Activated CD8-positive, alpha-beta T cell treated with anti-CD3 and anti-CD28 coated beads, Interleukin-2, amount 10 ng/mL, durations not matched to agents 7 days and 5 days (primary cell): ENCODE data around the gene GPC1. TPM values are rescaled to one million over a fixed set of nuclear protein-coding genes. Genes with fewer than 3 reads are reported as not detected.

Source experiments
- ATAC-seq: fragments of 150-1000 bp; cut with Tn5 transposase; one replicate; pipeline ENCODE4 v1.10.0; 2021; ENCODE audit warnings: moderate library complexity
- CTCF ChIA-PET: fragments of 350-600 bp; sonication (Branson Sonifier 250); formaldehyde crosslinking; loops from one replicate; lab custom pipeline; 2021; ENCODE audit warnings: antibody characterized with exemption; lab: Charles Lee
- POLR2A ChIA-PET: fragments of 350-600 bp; sonication (Branson Sonifier 250); formaldehyde crosslinking; loops from one replicate; lab custom pipeline; 2021; ENCODE audit warnings: antibody characterized with exemption; lab: Charles Lee
- DNase-seq: peaks from one replicate; pipeline ENCODE4 v3.0.0-alpha.2; 2020
- H3K27ac Mint-ChIP-seq: one replicate; pipeline ENCODE4 v1.8.0; 2021; ENCODE audit warnings: mild to moderate bottlenecking, mixed read lengths
- H3K27me3 Mint-ChIP-seq: one replicate; pipeline ENCODE4 v1.8.0; 2021; ENCODE audit warnings: low read depth, mixed read lengths
- H3K36me3 Mint-ChIP-seq: one replicate; pipeline ENCODE4 v1.8.0; 2021; ENCODE audit warnings: low read depth, mixed read lengths
- H3K4me1 Mint-ChIP-seq: one replicate; pipeline ENCODE4 v1.8.0; 2021; ENCODE audit warnings: low read depth, mixed read lengths
- H3K4me3 Mint-ChIP-seq: one replicate; pipeline ENCODE4 v1.8.0; 2021; ENCODE audit warnings: mild to moderate bottlenecking, mixed read lengths
- H3K9me3 Mint-ChIP-seq: one replicate; pipeline ENCODE4 v1.8.0; 2022; ENCODE audit warnings: mixed read lengths; ENCODE audit not compliant: insufficient read depth
- total RNA-seq, 2 experiments: library from RNA; stranded (reverse); gene quantifications; one replicate each; pipeline ENCODE4 v1.2.3, GENCODE V29; 2021

GPC1 gene
- total RNA-seq, 2 experiments from 2014 or later = 4.4 to 5.7 TPM

DNA sequence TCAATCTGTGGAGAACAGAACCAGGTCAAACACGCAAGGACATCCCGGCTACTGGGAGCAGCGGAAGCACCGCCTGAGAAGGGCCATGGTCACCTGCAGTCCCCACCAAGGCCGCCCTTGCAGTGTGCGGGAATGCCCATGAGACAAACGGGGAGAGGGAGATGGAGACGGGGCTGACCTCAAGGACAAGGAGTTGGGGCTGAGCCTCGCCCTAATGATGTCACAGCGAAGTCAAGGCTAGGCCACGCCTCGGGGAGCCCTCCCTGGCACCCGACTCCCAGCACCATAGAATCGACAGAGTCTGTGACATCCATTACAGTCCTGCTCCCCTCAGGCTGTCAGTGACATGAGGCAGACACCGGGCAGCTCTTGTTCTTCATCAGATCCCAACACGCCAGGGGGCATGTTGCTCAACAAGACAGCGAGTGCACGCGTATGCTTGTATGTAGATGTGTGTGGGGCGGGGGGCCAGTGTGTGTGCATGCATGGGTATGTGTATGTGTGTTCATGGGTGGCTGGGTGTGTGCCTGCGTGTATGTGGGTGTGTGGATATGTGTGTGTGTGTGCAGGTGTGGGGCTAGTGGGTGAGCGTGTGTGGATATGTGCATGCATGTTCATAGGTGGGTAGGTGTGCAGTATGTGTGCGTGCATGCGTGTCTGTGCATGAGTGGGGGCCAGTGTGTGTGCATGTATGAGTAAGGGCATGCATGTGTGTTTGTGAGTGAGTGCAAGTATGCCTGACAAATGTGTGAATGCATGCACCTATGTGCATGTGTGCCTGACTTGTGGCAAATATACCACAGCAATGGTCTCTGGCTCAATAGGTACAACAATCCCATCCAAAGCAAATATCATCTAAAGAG, 65.3 kb downstream of the GPC1 start:
- ChIA-PET POLR2A (no interaction called here), CTCF (no interaction called here)
- DNase-seq (peak; percentile 18), ATAC-seq (no peak)
- H3K9me3 Mint-ChIP-seq = no peaks in the 10 kb centered on the region
- H3K36me3 Mint-ChIP-seq = peaks cover 20% of the 10 kb centered on the region
- H3K27me3 Mint-ChIP-seq = no peaks in the 10 kb centered on the region
- no peaks in the 10 kb centered on the region for H3K4me1 Mint-ChIP-seq
- H3K27ac Mint-ChIP-seq = no peak overlapping the region
- no peak overlapping the region for H3K4me3 Mint-ChIP-seq

DNA sequence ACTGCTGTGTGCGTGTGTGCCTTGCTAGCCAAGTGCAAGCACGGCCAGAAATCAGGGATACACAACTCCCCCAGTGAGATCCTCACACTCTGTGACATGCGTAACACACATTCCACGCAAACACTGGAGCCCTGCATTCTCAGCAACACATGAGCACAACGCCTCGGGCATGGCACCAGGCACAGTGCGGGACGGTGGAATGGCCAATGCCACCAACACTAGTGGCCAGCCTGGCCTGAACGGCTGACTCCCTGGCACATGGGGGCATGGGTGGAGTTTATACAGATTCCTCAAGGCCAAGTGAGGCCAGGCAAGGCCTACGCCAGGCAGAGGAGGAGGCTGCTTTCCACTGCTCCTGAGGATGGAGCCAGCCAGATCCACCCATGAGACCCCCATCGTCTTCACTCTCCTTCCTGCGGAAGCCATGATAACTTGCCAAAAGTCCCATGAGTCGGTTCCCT, 66.1 kb downstream of the GPC1 start:
- ATAC-seq (no peak), DNase-seq (peak; percentile 17)
- ChIA-PET CTCF (no interaction called here), POLR2A (no interaction called here)
- H3K4me3 Mint-ChIP-seq = no peak overlapping the region
- no peaks in the 10 kb centered on the region for H3K4me1 Mint-ChIP-seq
- no peaks in the 10 kb centered on the region for H3K9me3 Mint-ChIP-seq
- H3K27ac Mint-ChIP-seq = no peak overlapping the region
- peaks cover 17% of the 10 kb centered on the region for H3K36me3 Mint-ChIP-seq
- no peaks in the 10 kb centered on the region for H3K27me3 Mint-ChIP-seq

DNA sequence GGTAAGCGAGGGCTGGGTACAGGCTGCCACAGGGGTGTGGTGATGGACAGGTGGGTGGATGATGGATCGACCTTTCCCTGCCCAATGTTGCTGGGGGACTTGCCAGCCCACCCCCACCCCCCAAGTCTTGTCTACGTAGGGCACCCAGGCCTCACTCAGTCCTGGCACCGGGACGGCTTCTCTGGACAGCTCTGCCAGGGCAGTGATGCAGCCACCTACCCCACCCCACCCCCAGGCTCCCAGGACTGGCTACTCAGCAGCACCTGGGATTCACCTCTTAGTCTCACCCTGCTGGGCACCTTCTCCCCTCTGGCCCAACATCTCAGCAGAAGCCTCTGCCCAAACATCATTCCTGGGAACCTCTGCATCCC, 66.6 kb downstream of the GPC1 start:
- H3K9me3 Mint-ChIP-seq = no peaks in the 10 kb centered on the region
- peaks cover 15% of the 10 kb centered on the region for H3K36me3 Mint-ChIP-seq
- POLR2A ChIA-PET = no interaction called here
- peak; percentile 15 for DNase-seq
- H3K4me3 Mint-ChIP-seq = no peak overlapping the region
- H3K4me1 Mint-ChIP-seq = no peaks in the 10 kb centered on the region
- H3K27ac Mint-ChIP-seq = no peak overlapping the region
- CTCF ChIA-PET = no interaction called here
- ATAC-seq = no peak
- no peaks in the 10 kb centered on the region for H3K27me3 Mint-ChIP-seq

DNA sequence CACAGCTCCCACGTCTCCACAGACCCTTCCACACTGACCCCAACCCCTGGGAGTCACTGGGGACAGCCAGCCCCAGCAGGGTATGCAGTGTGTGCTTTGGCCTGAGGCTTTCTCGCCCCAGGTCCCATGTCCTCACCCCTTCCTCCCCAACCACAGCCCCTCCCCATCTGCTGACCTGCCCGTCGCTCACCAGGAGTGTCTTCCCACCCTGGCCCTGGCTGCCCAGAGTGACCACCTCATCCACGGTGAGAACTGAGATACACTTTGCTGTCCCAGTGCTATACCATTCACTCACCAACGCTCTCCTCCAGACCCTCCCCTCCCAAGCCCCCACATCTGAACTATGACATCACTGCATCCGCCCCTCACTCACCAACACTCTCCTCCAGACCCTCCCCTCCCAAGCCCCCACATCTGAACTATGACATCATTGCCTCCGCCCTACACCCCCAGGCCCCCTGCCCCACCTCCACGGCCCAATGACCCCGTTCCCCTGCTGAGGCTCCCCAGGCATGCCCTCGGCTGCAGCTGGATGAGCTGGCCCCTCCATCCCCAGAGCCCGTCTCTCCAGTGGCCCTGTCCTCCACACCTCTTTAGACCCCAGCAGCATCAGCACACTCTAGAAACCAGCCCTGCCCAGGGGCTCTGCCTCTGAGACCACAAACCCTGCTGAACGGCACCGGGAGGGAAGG, 67.1 kb downstream of the GPC1 start:
- Mint-ChIP-seq H3K36me3 (peaks cover 12% of the 10 kb centered on the region), H3K4me3 (no peak overlapping the region), H3K9me3 (no peaks in the 10 kb centered on the region), H3K27me3 (no peaks in the 10 kb centered on the region), H3K4me1 (no peaks in the 10 kb centered on the region), H3K27ac (no peak overlapping the region)
- CTCF ChIA-PET = no interaction called here
- POLR2A ChIA-PET = no interaction called here
- ATAC-seq = no peak
- no peak for DNase-seq

DNA sequence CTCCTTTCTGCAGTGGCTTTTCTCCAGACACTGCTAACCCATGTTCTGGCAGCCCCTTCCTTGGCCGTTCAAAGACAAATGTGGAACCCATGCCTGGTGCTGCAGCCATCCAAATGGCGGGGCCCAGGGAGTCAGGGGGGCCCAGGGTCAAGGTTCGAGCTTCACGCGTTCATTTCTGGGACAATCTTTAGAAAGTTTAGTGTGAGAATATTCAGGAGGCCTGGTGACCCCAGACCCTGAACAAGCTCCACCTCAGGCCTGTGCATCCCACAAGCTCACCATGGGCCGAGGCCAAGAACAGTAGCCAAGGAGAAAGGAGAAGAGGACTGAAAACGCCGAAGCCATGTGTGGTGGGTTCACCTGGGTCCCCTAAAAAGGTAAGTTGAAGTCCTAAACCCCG, 67.9 kb downstream of the GPC1 start:
- H3K27ac Mint-ChIP-seq = no peak overlapping the region
- peaks cover 8% of the 10 kb centered on the region for H3K36me3 Mint-ChIP-seq
- no peak for ATAC-seq
- DNase-seq = peak; percentile 12
- H3K9me3 Mint-ChIP-seq = no peaks in the 10 kb centered on the region
- no peaks in the 10 kb centered on the region for H3K4me1 Mint-ChIP-seq
- H3K27me3 Mint-ChIP-seq = no peaks in the 10 kb centered on the region
- ChIA-PET CTCF (no interaction called here), POLR2A (no interaction called here)
- H3K4me3 Mint-ChIP-seq = no peak overlapping the region

DNA sequence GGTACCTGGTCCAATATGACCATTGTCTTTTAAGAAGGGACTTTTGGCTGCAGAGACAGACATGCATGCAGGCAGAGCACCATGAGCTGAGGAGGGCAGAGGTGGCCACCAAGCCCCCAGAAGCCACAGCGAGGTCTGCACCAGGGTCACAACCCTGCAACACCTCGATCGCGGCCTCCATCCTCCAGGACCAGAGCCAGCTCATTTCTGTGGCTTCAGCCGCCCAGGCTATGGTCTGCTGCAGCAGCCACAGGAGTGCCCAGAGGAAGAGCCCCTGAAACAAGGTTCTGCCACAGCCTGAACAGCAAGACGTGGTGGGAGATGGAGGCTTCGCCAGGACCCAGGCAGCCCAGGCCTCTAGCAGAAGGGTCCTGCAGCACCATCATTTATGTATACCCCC, 68.4 kb downstream of the GPC1 start:
- peaks cover 6% of the 10 kb centered on the region for H3K36me3 Mint-ChIP-seq
- no peaks in the 10 kb centered on the region for H3K9me3 Mint-ChIP-seq
- no peaks in the 10 kb centered on the region for H3K27me3 Mint-ChIP-seq
- no peaks in the 10 kb centered on the region for H3K4me1 Mint-ChIP-seq
- ChIA-PET CTCF (interaction anchor here (1.1 kb wide), 1 partner anchor 10 kb away, joined by 3 read pairs; no protein-coding TSS in a partner anchor), POLR2A (no interaction called here)
- DNase-seq = no peak
- ATAC-seq = no peak
- no peak overlapping the region for H3K4me3 Mint-ChIP-seq
- H3K27ac Mint-ChIP-seq = no peak overlapping the region

DNA sequence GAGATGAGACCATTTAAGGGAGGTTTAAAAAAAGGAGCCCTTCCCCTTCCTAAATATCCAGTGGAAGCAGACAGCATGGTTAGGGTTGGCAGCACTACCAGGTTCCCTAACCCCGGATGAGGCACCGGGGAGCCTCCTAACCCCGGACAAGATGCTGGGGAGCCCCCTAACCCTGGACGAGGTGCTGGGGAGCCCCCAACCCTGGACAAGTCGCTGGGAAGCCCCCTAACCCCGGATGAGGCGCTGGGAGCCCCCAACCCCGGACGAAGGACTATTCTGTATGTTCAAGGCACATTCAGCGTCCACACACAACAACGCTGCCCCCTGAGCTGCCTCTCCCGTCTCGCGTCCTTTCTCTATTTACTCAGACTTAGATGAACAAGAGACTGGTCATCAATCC, 70.4 kb downstream of the GPC1 start:
- H3K36me3 Mint-ChIP-seq = peaks cover under 1% of the 10 kb centered on the region
- ATAC-seq (no peak), DNase-seq (peak; percentile 16)
- H3K4me3 Mint-ChIP-seq = no peak overlapping the region
- CTCF ChIA-PET = no interaction called here
- H3K9me3 Mint-ChIP-seq = no peaks in the 10 kb centered on the region
- POLR2A ChIA-PET = no interaction called here
- H3K27ac Mint-ChIP-seq = no peak overlapping the region
- no peaks in the 10 kb centered on the region for H3K27me3 Mint-ChIP-seq
- H3K4me1 Mint-ChIP-seq = no peaks in the 10 kb centered on the region

DNA sequence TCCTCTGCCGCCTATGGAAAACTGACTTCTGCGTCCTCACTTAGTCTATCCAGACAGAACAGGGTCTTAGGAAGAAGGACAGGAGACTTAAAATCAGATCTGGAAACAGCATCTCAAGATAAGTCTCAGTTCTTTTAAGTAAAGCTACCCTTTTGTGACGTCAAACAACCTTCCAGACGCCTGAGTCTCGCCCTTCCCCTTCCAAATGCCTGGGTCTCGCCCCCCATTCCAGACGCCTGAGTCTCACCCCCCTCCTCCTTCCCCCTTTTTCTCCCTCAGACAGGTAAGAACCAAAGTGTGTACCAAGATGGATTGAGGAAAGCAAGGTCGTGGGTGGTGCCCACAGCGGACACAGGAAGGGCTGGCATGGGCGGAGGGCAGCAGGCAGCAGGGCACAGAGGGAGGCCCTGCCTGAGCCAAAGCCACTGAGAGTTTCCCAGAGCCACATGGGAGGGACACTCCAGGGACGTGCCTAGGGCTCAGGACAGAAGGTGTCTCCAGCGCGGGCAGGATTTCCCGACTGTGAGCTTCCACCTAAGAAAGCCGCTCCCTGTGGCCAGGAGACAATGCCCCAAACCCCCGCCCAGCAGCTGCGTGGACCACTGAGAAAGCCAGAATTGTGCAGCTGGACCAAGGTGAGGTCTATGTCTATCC, 71.1 kb downstream of the GPC1 start:
- H3K27me3 Mint-ChIP-seq = no peaks in the 10 kb centered on the region
- CTCF ChIA-PET = no interaction called here
- H3K27ac Mint-ChIP-seq = no peak overlapping the region
- H3K36me3 Mint-ChIP-seq = no peaks in the 10 kb centered on the region
- H3K4me1 Mint-ChIP-seq = no peaks in the 10 kb centered on the region
- no peaks in the 10 kb centered on the region for H3K9me3 Mint-ChIP-seq
- DNase-seq = peak; percentile 12
- POLR2A ChIA-PET = no interaction called here
- ATAC-seq = no peak
- no peak overlapping the region for H3K4me3 Mint-ChIP-seq

DNA sequence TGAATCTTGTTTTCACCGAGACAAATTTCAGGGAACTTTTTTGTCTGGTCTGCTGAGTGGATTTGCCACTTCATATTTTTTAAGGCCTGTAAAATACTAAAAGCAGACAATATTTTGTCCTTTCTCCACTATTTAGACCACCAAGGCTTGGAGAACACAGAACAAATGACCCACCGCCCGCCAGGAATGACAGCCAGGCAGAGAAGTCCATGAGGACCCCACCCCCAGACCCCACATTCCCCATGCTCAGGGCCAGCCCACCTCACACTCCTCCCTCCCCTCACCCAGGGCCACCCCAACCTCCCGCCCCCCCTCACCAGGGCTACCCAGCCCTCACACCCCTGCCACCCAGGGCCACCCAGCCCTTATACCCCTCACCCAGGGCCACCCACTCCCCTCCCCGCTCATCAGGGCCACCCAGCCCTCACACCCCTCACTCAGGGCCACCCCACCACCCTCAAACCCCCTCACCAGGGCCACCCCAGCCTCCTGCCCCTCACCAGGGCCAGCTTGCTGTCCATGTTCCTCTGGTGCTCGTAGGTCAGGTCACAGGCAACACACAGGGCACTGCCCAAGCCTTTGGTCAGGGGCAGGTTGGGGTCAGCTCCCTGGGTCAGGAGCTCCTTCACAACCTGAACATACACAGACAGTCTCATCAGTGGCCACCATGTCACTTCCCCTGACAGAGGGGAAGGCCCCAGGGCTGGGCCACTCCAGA, 71.8 kb downstream of the GPC1 start:
- ChIA-PET POLR2A (no interaction called here), CTCF (no interaction called here)
- Mint-ChIP-seq H3K4me3 (no peak overlapping the region), H3K27me3 (no peaks in the 10 kb centered on the region), H3K9me3 (no peaks in the 10 kb centered on the region), H3K36me3 (no peaks in the 10 kb centered on the region), H3K4me1 (no peaks in the 10 kb centered on the region), H3K27ac (no peak overlapping the region)
- ATAC-seq (no peak), DNase-seq (peak; percentile 13)

DNA sequence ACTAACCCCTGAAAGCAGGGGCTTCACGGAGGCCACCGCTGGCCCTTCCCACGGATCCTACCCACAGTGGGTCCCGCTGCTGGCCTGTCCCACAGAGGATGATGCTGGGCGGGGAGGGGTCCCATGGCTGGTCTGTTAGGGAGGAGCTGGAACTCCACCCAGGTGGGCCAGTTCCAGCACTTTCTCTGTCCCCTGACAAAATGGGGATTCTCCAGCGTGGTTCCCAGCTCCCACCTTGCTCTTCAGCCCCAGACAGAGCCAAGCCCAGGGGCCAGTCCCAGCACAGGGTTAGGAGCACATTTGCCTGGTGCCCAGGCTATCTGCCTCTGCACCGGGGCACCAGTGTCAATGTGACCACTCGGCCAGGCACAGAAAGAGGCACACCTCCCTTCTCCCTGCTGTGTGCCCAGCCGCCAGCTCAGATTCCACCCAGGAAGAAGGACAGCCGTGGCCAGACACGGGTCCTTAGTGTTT, 72.4 kb downstream of the GPC1 start:
- CTCF ChIA-PET = no interaction called here
- DNase-seq = peak; percentile 6
- Mint-ChIP-seq H3K4me1 (no peaks in the 10 kb centered on the region), H3K27me3 (no peaks in the 10 kb centered on the region), H3K4me3 (no peak overlapping the region), H3K27ac (no peak overlapping the region), H3K36me3 (no peaks in the 10 kb centered on the region), H3K9me3 (no peaks in the 10 kb centered on the region)
- POLR2A ChIA-PET = interaction anchor here (1.0 kb wide), 1 partner anchor 807 kb away, joined by 3 read pairs; no protein-coding TSS in a partner anchor
- no peak for ATAC-seq

DNA sequence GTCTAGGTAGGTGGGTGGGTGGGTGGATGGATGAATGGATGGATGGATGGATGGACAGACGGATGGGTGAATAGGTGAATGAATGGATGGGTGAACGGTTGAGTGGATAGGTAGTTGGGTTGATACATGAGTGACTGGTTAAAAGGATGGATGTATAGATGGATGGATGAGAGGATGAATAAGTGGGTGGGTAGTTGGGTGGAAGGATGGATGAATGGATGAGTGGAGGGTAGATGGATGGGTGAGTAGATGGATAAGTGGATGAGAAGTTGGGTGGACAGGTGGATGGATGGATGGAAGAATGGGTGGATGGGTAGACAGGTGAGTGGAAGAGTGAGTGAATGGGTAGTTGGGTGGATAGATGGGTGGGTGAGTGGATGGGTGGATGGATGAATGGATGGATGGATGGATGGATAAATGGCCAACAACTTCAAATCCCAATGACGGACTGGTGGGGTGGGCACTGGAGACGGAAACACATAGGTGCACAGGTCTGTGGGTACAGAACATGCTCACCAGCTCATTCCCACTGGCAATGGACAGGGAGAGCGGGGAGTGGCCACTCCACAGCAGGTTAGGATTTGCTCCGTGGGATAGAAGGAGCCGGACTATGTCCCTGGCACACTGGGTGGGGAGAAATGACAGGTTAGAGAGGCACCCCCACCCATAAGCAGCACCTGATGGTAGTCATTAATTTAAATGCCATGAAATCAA, 73.5 kb downstream of the GPC1 start:
- POLR2A ChIA-PET = no interaction called here
- no peaks in the 10 kb centered on the region for H3K27me3 Mint-ChIP-seq
- CTCF ChIA-PET = no interaction called here
- peak; percentile 18 for DNase-seq
- peaks cover 2% of the 10 kb centered on the region for H3K4me1 Mint-ChIP-seq
- no peak overlapping the region for H3K27ac Mint-ChIP-seq
- no peak for ATAC-seq
- H3K36me3 Mint-ChIP-seq = no peaks in the 10 kb centered on the region
- no peaks in the 10 kb centered on the region for H3K9me3 Mint-ChIP-seq
- H3K4me3 Mint-ChIP-seq = no peak overlapping the region
